C4-2B (cell line): ENCODE results near the gene GPANK1.

ENCODE experiments used
- CTCF ChIP-seq: fragments of 450-650 bp; conservative IDR thresholded peaks from 2 replicates; pipeline ENCODE4 v1.5.1; 2017; ENCODE audit warnings: mild to moderate bottlenecking
- ZFX ChIP-seq: fragments of 450-650 bp; IDR thresholded peaks from 2 replicates; pipeline ENCODE4 v1.6.1; 2017

GRCh38 chr6:31697555-31697954 is 32.8 kb upstream of the GPANK1 start:
- no peak for TF ChIP-seq CTCF
- no peak for TF ChIP-seq ZFX
